Mucosa of descending colon (tissue), 3 donors: ENCODE data around the gene PTGER3. TPM values are rescaled to one million over a fixed set of nuclear protein-coding genes. Genes with fewer than 3 reads are reported as not detected.

Source experiments
- ATAC-seq: fragments of 200-7000 bp; cut with Tn5 transposase; one replicate; pipeline ENCODE4 v1.9.1; 2020; ENCODE audit warnings: mild to moderate bottlenecking, moderate library complexity
- DNase-seq, 3 donors: peaks; one replicate each; pipeline ENCODE4 v3.0.0-alpha.2; 2020
- H3K36me3 ChIP-seq: fragments of 200-600 bp; one replicate; pipeline ENCODE4 v1.8.0; 2021; ENCODE audit warnings: low read depth, mild to moderate bottlenecking
- H3K4me1 ChIP-seq: fragments of 200-600 bp; one replicate; pipeline ENCODE4 v1.8.0; 2021; ENCODE audit warnings: low read depth, mild to moderate bottlenecking
- H3K4me3 ChIP-seq: fragments of 200-600 bp; one replicate; pipeline ENCODE4 v1.8.0; 2021; ENCODE audit warnings: mild to moderate bottlenecking
- H3K9me3 ChIP-seq: fragments of 200-600 bp; one replicate; pipeline ENCODE4 v1.8.0; 2021; ENCODE audit warnings: mild to moderate bottlenecking
- intact Hi-C, 2 donors: fragments of 100-400 bp; cut with DNase I in 1 of 2; cut with micrococcal nuclease in 1 of 2; formaldehyde crosslinking; loops; one replicate each; pipeline versions ENCODE4 v1.11.0 to v1.11.1; 2022; cut with DNase I, micrococcal nuclease
- total RNA-seq, 3 donors: library from RNA; stranded (reverse); fragmentation: NEBNext Ultra II Directional in 2 of 3; extraction: Animal tissue kit (Norgen Biotek cat#: 25700) in 2 of 3; gene quantifications; one replicate each; pipeline versions ENCODE4 v1.2.1 to v1.2.4, GENCODE V29; 2021 to 2023
- TF ChIP-seq, protein P1 (sequence below): fragments of 200-600 bp; IDR thresholded peaks from one replicate; pipeline ENCODE4 v1.8.0; 2022; ENCODE audit warnings: antibody characterized with exemption, mild to moderate bottlenecking
- donor health status: DM: no; HTN: no; CAD: no; lungs with moderate emphysema.
- donor health status: DM: no; HTN: no; CAD: no.
- donor health status: DM: no; HTN: yes; CAD: no.

Gene PTGER3
- total RNA-seq, 3 donors from 2014 or later, result 1.2 to 19.7 (median 1.3) TPM

DNA sequence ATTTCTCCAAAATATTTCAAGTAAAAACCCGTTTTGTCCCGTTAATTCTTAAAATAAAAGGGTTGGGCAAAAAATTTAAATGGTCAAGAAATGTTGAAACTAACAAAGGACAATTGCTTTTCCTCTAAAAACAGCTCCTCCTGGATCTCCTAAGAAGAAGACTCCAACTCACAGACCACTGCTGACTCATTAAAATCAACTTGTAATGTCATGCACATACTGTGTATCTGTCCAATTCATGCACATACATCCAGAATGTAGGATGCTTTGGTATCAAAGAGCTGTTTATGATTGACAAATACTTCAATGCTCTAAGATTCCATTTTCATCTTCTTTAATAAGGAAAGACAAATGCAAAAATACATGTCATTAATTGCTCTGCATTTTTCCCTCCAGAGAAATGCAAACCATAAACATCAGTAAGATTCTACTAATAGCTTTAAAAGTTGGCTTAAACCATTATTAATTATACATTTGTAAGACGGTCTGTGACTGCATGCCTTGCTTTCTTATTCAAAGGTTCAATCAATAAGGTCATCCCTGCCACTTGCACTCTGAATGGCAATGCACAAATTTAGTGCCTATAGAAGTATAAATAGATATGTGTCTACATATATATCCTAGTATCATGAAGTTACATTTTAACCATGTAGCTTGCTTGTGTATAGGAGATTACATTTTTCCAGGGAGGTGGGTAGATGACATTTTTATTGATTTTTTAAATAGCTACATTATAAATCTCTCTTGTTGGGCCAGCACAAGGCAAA is 44.7 kb downstream of the PTGER3 start:
- ATAC-seq (no peak), DNase-seq (no peak)
- Histone ChIP-seq H3K36me3 (no peaks in the 10 kb centered on the region), H3K9me3 (no peaks in the 10 kb centered on the region), H3K4me3 (no peak overlapping the region), H3K4me1 (no peaks in the 10 kb centered on the region)
- intact Hi-C loops, result no loop called here
- TF ChIP-seq, protein P1, sequence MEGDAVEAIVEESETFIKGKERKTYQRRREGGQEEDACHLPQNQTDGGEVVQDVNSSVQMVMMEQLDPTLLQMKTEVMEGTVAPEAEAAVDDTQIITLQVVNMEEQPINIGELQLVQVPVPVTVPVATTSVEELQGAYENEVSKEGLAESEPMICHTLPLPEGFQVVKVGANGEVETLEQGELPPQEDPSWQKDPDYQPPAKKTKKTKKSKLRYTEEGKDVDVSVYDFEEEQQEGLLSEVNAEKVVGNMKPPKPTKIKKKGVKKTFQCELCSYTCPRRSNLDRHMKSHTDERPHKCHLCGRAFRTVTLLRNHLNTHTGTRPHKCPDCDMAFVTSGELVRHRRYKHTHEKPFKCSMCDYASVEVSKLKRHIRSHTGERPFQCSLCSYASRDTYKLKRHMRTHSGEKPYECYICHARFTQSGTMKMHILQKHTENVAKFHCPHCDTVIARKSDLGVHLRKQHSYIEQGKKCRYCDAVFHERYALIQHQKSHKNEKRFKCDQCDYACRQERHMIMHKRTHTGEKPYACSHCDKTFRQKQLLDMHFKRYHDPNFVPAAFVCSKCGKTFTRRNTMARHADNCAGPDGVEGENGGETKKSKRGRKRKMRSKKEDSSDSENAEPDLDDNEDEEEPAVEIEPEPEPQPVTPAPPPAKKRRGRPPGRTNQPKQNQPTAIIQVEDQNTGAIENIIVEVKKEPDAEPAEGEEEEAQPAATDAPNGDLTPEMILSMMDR, result no peak

DNA sequence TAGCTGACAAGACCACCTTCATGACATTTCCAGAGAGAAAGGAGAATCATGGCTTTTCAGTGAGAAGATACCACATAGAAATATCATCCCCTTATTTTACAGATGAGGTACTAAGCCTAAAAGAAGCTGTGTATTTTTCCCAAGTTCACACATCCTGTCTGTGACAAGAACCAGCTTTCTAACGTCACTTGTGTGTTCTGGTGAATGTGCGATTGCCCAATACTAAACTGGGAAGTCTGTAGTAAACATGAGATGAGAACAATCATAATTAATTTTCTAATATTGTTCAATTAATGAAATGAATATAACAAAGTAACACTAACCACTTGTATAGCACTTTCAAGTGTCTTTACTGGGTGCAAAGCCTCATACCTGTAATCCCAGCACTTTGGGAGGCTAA is 46.0 kb downstream of the PTGER3 start:
- no peak overlapping the region for H3K4me3 ChIP-seq
- H3K9me3 ChIP-seq, result no peaks in the 10 kb centered on the region
- ATAC-seq (no peak), DNase-seq (no peak)
- H3K36me3 ChIP-seq, result no peaks in the 10 kb centered on the region
- H3K4me1 ChIP-seq, result no peaks in the 10 kb centered on the region
- TF ChIP-seq, protein P1, result no peak
- intact Hi-C loops, result no loop called here

DNA sequence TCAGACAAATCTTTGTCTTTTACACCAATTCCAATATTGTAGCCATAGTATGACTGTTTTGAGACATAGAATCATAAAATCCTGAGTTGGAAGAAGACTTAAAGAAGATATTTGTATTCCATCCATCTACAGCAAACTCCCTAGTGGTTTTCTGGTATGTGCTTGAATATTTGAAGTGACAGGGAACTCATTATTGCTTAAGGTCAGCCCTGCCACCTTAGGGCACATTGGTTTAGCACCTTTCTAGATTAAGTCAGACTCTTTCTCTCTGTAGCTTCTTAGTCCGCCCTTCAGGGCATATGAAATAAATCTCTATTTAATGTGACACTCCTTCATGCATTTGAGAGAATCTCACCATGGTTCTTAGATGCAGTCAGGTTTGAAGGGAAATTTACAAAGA is 49.8 kb downstream of the PTGER3 start:
- no peak overlapping the region for H3K4me3 ChIP-seq
- DNase-seq, result no peak
- no peaks in the 10 kb centered on the region for H3K4me1 ChIP-seq
- no peak for ATAC-seq
- H3K9me3 ChIP-seq, result no peaks in the 10 kb centered on the region
- intact Hi-C loops, result no loop called here
- H3K36me3 ChIP-seq, result no peaks in the 10 kb centered on the region
- TF ChIP-seq, protein P1, result no peak

DNA sequence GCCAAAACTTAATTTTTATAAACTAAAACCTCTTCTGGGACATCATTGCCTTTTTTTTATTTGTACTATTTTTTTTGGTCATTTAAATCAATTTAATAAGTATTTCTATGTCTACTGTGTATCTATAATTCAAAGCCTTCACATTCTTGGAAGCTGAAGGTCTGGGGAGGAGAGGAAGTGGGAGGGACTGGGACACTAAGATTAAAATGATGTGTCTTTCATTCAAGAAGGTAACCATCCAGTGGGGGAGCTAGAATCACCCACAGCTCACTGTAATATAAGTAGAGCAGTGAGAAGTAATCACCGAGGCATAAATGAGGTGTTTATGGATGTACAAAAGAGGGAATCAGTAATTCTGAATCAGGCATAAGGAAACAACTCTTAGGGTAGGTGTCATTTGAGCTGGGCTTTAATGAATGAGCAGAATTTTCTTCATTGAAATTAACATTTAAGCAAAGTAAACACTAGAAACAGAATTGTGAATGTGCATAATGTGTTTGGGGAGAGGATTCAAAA is 52.8 kb downstream of the PTGER3 start:
- Histone ChIP-seq H3K4me1 (no peaks in the 10 kb centered on the region), H3K36me3 (no peaks in the 10 kb centered on the region), H3K4me3 (no peak overlapping the region), H3K9me3 (no peaks in the 10 kb centered on the region)
- TF ChIP-seq, protein P1, result no peak
- intact Hi-C loops, result no loop called here
- DNase-seq (no peak), ATAC-seq (no peak)

DNA sequence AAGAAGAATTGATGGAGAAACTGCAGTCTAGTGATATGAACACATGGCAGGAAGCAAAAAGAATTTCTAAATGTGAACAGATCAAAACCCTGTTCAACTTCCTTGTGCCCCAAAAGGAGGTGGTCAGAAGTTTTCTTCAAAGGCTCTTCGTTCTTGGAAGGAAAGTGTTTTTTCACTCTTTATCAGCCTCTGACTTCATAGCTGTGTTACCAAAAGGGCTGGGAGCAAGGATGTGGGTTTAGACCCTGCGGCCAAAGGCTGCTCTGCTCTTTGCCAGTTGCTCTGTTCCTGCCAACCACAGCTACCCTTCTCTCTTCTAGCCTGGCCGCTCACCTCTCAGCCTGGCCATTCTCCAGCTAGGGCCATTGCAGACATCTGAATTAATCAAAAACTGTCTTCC is 53.8 kb downstream of the PTGER3 start:
- Histone ChIP-seq H3K4me3 (no peak overlapping the region), H3K9me3 (no peaks in the 10 kb centered on the region), H3K4me1 (no peaks in the 10 kb centered on the region), H3K36me3 (no peaks in the 10 kb centered on the region)
- ATAC-seq, result no peak
- intact Hi-C loops, result no loop called here
- no peak for DNase-seq
- TF ChIP-seq, protein P1, result no peak
